ENCODE data around the gene CRTAC1. TPM values are rescaled to one million over a fixed set of nuclear protein-coding genes. Genes with fewer than 3 reads are reported as not detected.

CRTAC1 gene
- total RNA-seq, 1 donor from 2014 or later = 128 TPM

DNA sequence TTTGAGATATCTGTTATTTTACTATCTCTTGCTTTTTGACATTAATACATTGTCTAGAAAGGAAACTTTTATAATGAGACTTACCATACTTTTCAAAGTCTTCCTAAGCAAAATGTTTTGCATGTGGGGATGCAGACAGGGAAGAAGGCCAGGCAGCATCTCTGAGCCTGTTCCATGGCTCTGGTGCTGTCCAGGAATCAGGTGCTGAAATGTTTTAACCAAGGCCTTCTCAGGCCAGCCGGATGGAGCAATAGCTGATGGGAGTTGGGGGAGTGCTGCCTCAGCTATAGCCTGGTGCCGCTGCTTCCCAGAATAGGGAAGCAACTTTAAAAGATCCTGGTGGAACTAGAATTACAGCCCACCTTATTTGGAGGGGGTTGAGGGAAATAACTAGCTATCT, 38.5 kb downstream of the CRTAC1 start:
- DNase-seq = no peak
- no peaks in the 10 kb centered on the region for H3K27me3 ChIP-seq
- no peaks in the 10 kb centered on the region for H3K4me1 ChIP-seq
- TF ChIP-seq, protein P1, sequence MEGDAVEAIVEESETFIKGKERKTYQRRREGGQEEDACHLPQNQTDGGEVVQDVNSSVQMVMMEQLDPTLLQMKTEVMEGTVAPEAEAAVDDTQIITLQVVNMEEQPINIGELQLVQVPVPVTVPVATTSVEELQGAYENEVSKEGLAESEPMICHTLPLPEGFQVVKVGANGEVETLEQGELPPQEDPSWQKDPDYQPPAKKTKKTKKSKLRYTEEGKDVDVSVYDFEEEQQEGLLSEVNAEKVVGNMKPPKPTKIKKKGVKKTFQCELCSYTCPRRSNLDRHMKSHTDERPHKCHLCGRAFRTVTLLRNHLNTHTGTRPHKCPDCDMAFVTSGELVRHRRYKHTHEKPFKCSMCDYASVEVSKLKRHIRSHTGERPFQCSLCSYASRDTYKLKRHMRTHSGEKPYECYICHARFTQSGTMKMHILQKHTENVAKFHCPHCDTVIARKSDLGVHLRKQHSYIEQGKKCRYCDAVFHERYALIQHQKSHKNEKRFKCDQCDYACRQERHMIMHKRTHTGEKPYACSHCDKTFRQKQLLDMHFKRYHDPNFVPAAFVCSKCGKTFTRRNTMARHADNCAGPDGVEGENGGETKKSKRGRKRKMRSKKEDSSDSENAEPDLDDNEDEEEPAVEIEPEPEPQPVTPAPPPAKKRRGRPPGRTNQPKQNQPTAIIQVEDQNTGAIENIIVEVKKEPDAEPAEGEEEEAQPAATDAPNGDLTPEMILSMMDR (IDR thresholded peaks at IDR 0.05) = no peak
- intact Hi-C loops (cut with DNase I) = no loop called here
- no peak overlapping the region for H3K4me3 ChIP-seq
- H3K9me3 ChIP-seq = no peaks in the 10 kb centered on the region
- H3K36me3 ChIP-seq = no peaks in the 10 kb centered on the region
- no peak overlapping the region for H3K27ac ChIP-seq
- peak; percentile 22 for ATAC-seq

DNA sequence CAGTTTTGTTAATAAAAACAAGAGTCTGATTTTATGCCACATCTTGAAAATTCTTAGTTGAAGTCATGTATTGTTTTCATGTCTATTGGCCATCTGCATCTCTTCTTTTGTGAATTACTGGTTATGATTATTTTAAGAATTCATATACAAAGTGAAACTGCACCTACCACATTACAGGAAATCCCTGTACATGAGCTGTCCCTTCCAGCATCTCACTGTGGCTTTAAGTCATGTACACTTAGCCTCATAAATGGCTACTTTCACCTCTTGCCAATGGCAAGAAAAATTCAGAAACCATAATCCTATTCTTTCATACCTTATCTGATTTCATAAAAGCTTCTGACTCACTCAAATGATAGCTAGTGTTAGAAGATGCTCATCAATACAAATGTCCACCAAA, 48.6 kb downstream of the CRTAC1 start:
- Histone ChIP-seq H3K27ac (no peak overlapping the region), H3K9me3 (no peaks in the 10 kb centered on the region), H3K4me3 (no peak overlapping the region), H3K4me1 (no peaks in the 10 kb centered on the region), H3K36me3 (no peaks in the 10 kb centered on the region), H3K27me3 (peaks cover 12% of the 10 kb centered on the region)
- no peak for ATAC-seq
- intact Hi-C loops (cut with DNase I) = no loop called here
- TF ChIP-seq, protein P1 (IDR thresholded peaks at IDR 0.05) = no peak
- DNase-seq = no peak

DNA sequence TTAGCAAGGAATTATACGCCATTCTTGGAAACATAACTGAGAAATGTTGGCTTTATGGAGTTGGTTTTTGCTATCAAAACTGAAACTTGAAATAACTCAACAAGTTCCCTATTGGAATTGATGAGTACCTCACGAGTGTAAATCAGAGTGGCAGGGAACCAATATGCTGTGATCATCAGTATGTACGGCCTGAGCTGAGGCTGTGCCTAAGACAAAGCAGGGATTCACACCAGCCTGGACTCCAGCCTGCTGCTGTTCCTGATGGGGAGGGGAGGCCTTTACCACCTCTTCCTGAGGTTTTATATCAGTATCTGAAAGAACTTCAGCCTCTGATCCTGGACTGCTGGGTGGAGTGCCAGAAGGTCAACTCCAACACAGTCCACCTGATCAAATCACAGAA, 52.7 kb downstream of the CRTAC1 start:
- no peak for ATAC-seq

DNA sequence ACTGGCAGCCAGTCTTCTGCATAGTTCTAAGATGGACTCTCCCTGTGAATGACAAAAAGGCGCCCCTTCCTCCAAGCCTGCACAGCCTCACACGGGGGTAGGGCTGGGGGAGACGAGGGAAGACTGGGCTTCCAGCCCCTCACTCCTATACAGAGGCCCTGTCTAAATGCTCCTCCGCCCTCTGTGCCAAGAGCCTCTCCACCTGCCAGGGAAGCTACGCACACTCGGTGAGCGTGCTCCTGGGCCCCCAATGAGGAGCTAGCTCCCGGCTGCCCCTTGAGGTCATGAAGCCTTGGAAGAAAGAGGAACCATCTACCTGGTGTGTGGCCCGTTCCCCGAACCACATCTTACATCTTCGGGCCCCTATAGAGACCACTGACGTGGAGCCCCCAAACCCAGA, 54.8 kb downstream of the CRTAC1 start:
- H3K36me3 ChIP-seq = no peaks in the 10 kb centered on the region
- TF ChIP-seq, protein P1 (IDR thresholded peaks at IDR 0.05) = no peak
- ATAC-seq (peak; percentile 20), DNase-seq (no peak)
- H3K27ac ChIP-seq = no peak overlapping the region
- intact Hi-C loops (cut with DNase I) = no loop called here
- no peaks in the 10 kb centered on the region for H3K9me3 ChIP-seq
- peaks cover 47% of the 10 kb centered on the region for H3K27me3 ChIP-seq
- no peak overlapping the region for H3K4me3 ChIP-seq
- H3K4me1 ChIP-seq = no peaks in the 10 kb centered on the region

More for the DNA sequence above, 52.7 kb downstream of the CRTAC1 start:
- no peak overlapping the region for H3K27ac ChIP-seq
- H3K27me3 ChIP-seq = peaks cover 34% of the 10 kb centered on the region
- TF ChIP-seq, protein P1 (IDR thresholded peaks at IDR 0.05) = no peak
- no peaks in the 10 kb centered on the region for H3K4me1 ChIP-seq
- H3K9me3 ChIP-seq = no peaks in the 10 kb centered on the region
- DNase-seq = no peak
- intact Hi-C loops (cut with DNase I) = no loop called here
- no peak overlapping the region for H3K4me3 ChIP-seq
- H3K36me3 ChIP-seq = no peaks in the 10 kb centered on the region

DNA sequence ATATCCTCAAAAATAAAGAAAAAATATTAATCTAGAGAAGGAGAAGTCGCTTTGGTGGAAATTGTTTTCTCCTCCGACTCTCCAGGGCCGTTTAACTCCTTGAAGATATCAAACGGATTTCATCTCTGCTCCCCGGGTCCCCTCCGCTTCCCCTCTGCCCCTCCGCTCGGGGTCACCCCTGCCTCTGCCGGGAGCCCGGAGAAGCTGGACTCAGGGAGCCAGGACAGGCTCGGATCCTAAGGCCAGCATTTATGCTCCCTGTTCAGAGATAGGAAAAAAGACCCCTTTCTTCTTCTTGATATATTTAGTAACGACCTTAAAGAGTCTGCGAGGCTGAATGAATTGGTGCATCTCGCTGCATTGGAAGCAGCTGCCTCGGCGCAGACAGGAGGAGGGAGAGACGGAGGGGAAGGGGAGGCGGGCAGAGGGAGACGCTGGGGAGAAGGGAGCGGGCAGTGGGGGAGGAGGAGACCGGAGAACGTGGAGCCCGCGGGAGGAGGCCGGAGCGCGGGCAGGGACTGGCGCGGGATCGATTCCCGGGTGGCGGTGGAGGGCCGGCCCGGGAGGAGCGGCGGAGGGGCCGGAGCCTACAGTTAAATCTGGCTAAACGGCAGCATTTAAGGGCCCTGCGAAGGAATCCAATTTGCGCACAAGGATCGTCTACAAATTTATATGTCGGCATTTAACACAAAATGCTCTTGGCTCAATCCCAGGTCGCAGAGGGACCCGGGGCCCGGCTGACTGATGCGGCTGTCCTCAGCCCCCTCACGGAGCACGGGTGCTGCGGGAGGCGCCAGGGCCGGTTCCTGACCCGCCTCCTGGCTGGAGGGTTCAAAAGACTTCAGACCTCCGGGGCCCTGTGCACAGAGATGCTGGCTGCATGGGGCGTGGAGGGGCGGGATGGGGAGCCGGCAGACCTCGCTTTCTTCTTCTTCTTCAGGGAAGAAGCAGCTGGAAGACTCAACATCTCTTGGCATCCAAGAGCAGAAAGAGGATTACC, 55.6 kb downstream of the CRTAC1 start:
- TF ChIP-seq, protein P1 (IDR thresholded peaks at IDR 0.05) = no peak
- intact Hi-C loops (cut with DNase I) = no loop called here
- DNase-seq (no peak), ATAC-seq (no peak)
- Histone ChIP-seq H3K36me3 (no peaks in the 10 kb centered on the region), H3K27ac (no peak overlapping the region), H3K4me1 (no peaks in the 10 kb centered on the region), H3K27me3 (peaks cover 47% of the 10 kb centered on the region), H3K4me3 (no peak overlapping the region), H3K9me3 (no peaks in the 10 kb centered on the region)

Measured in upper lobe of right lung (tissue), 1 donor.